Stomach (tissue), 4 donors: ENCODE measurements around the gene ACTL8.

Experiments
- POLR2AphosphoS5 ChIP-seq, 3 donors: sonication (generic); formaldehyde crosslinking; IDR thresholded peaks; one replicate each; pipeline ENCODE4 v1.6.1; 2016; ENCODE audit warnings: antibody characterized with exemption in 3 of 3
- TF ChIP-seq, protein P1 (sequence below), 7 experiments: fragments of 450-650 bp in 4 of 7; fragments of 200-600 bp in 3 of 7; sonication (generic) in 3 of 7; IDR thresholded peaks; one replicate each; pipeline ENCODE4 v1.5.1; 2016 to 2019; ENCODE audit warnings: antibody characterized with exemption in 7 of 7, control low read depth in 2 of 7, mild to moderate bottlenecking in 1 of 7

DNA sequence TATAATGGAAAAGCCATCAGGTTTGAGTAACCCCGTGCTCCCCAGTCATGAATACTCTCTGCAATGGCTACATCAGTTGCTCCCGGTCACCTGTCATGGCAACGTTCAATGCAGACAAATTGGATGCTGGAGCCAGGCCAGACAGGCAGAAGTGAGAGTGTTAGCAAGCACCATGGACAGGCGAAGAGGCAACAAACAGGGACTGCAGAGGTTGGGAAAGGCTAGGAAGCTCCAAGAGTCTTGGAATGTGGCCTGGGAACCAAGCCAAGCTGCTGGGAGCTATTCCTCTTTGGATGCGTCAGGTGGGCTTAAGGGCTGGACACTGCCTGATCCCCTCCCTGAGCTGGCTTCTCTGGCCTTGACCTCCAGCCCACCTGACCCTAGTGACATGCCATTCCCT is 102.9 kb downstream of the ACTL8 start:
- TF ChIP-seq, protein P1, sequence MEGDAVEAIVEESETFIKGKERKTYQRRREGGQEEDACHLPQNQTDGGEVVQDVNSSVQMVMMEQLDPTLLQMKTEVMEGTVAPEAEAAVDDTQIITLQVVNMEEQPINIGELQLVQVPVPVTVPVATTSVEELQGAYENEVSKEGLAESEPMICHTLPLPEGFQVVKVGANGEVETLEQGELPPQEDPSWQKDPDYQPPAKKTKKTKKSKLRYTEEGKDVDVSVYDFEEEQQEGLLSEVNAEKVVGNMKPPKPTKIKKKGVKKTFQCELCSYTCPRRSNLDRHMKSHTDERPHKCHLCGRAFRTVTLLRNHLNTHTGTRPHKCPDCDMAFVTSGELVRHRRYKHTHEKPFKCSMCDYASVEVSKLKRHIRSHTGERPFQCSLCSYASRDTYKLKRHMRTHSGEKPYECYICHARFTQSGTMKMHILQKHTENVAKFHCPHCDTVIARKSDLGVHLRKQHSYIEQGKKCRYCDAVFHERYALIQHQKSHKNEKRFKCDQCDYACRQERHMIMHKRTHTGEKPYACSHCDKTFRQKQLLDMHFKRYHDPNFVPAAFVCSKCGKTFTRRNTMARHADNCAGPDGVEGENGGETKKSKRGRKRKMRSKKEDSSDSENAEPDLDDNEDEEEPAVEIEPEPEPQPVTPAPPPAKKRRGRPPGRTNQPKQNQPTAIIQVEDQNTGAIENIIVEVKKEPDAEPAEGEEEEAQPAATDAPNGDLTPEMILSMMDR (IDR thresholded peaks at IDR 0.05) = no peak
- TF ChIP-seq POLR2AphosphoS5 (IDR thresholded peaks at IDR 0.05) = no peak
